ENCODE measurements around the gene RNF175. TPM values are rescaled to one million over a fixed set of nuclear protein-coding genes. Genes with fewer than 3 reads are reported as not detected.

Gene RNF175
- total RNA-seq, 4 donors from 2014 or later, result 0.10 to 1.9 (median 0.47) TPM; not detected in 1

DNA sequence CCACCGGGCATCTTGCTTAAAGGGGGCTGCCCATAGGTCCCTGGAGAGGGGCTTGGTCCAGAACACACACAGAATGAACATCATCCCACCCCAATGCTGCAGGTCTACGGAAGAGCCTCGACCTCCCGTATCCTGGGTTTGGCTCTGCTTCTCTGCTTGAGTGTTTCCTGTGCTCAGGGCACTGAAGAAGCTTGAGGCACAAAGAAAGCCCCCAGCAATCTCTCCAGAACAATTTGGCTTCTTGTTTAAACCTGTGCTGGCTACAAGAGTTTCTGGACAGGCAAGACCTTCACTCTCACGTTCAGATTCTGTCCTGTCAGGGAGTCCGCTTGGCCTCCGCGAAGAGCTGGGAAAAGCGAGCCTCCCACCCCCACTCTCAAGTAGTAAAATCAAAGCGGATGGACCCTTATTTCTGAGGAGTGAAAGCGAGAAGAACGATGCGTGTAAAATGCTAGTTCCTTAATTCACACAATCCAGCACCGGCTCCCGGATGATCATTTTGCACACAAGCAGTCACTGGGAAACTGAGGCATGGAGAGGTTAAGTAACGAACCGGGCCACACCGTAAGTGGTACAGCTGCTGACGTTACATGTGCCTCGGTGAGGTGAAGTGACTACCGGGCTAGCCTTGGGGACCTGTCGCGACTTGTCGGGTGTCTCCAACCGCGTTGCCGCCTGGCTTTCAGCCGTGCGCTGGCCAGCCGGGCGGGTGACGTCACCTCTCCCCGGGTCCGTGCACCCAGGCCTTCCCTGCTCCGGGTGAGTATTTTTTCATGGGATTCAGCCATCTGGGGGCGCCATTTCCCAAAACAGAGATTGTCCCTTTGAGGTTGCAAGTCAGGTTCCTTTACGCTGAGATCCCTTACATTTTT, 32.2 kb upstream of the RNF175 start:
- no peak overlapping the region for H3K4me3 ChIP-seq (ENCODE audit: low read depth, poor library complexity, severe bottlenecking)
- TF ChIP-seq, protein P1, sequence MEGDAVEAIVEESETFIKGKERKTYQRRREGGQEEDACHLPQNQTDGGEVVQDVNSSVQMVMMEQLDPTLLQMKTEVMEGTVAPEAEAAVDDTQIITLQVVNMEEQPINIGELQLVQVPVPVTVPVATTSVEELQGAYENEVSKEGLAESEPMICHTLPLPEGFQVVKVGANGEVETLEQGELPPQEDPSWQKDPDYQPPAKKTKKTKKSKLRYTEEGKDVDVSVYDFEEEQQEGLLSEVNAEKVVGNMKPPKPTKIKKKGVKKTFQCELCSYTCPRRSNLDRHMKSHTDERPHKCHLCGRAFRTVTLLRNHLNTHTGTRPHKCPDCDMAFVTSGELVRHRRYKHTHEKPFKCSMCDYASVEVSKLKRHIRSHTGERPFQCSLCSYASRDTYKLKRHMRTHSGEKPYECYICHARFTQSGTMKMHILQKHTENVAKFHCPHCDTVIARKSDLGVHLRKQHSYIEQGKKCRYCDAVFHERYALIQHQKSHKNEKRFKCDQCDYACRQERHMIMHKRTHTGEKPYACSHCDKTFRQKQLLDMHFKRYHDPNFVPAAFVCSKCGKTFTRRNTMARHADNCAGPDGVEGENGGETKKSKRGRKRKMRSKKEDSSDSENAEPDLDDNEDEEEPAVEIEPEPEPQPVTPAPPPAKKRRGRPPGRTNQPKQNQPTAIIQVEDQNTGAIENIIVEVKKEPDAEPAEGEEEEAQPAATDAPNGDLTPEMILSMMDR (IDR thresholded peaks at IDR 0.05), result no peak
- no peak for TF ChIP-seq POLR2A (IDR thresholded peaks at IDR 0.05)
- DNase-seq (ENCODE audit: low spot score in 2 of 2), result peak in 1 of 2 donors; percentile 89
- WGBS, 2 donors, result 7 to 12% methylated on average over 37 of the region's 37 CpGs
- intact Hi-C loops (cut with DNase I; ENCODE audit: low total_unique reads), result no loop called here

DNA sequence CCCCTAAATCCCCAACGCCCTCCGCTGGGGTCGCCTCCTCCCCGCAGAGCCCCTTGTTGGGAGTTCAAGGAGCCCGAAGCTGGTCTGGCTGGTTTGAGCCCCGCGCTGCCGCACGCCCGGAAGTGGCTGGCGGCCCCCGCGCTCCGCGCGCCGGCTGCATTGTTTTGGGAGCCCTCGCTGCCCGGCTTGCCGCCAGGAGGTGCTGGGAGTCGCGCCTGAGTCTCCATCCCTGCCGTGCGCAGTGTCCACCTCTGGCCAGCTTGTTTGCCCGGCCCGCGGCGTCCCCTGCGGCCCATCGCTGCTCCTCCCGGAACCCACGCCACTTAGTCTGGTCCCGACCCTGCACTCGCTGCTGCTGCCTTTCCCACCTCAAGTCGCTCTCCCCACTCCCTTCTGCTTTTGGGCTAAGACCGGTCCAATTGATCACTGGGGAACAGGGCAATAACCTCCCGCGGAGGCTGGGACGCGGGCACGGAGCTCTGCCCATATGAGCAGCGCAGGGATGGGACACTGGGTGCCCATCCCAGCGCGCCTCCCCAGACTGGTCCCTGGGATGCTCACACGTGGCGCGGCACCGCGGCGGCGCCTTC, 31.2 kb upstream of the RNF175 start:
- peak in 1 of 2 donors; percentile 85 for DNase-seq (ENCODE audit: low spot score in 2 of 2)
- intact Hi-C loops (cut with DNase I; ENCODE audit: low total_unique reads), result no loop called here
- 6 to 8% methylated on average over 19 to 47 of the region's 51 CpGs for whole genome bisulfite sequencing, 2 donors
- H3K4me3 ChIP-seq (ENCODE audit: low read depth, poor library complexity, severe bottlenecking), result no peak overlapping the region
- TF ChIP-seq, protein P1 (IDR thresholded peaks at IDR 0.05), result no peak
- TF ChIP-seq POLR2A (IDR thresholded peaks at IDR 0.05), result no peak

DNA sequence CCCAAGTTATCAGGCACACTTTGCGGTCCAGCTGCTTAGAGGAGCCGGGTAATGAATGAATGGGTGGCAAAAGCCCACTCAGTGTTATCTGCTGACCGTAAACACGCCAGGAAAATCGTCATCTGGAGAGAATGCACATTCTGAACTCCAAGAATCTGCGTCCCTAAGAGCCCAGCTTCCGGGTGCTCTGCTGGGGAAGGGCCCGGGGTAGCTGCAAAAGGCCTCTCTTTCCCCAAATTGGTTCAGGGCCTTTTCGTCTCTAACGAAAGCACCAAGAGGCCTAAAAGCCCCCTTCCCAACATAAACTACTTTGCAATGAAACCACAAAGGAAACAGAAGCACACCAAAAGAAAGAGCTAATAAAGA, 30.7 kb upstream of the RNF175 start:
- 53 to 54% methylated on average over 10 of the region's 10 CpGs for WGBS, 2 donors
- intact Hi-C loops (cut with DNase I; ENCODE audit: low total_unique reads), result no loop called here
- no peak for TF ChIP-seq POLR2A (IDR thresholded peaks at IDR 0.05)
- TF ChIP-seq, protein P1 (IDR thresholded peaks at IDR 0.05), result no peak
- DNase-seq (ENCODE audit: low spot score in 2 of 2), result no peak
- H3K4me3 ChIP-seq (ENCODE audit: low read depth, poor library complexity, severe bottlenecking), result no peak overlapping the region

DNA sequence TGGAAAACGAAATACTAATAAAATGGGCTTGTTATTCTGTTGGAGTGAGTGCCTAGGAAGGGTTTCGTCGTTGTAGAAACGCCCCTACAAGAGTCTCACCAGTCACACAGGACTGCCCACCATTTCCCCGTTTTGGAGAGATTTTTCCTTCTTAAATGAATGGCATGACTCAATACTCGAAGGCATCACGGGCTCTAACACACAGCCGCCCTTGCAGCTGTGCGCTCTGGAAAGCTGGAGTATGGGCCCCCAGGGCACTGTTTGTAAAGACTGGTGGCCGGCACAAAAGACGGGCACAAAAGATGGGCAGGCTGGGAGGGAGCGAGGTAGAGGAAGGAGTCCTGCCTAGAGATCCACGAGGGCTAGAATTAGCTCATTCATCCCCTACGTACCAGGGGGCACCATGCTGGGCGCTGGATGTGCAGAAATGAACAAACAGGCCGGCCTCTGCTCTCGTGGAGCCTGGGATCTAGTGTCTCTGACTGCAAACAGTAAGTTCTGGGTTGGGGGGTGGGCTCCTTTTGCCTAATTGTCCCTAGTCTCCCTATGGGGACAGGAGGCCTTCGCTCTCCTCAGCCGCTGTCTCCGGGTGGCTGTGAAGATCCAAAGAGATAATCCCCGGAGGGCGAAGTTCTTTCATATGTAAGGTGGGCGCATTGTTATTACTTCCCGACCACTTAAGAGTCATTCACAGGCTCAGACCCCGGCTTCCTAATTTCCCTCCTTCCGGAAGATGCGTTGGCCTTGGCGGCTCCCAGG, 30.1 kb upstream of the RNF175 start:
- TF ChIP-seq POLR2A (IDR thresholded peaks at IDR 0.05), result no peak
- TF ChIP-seq, protein P1 (IDR thresholded peaks at IDR 0.05), result no peak
- intact Hi-C loops (cut with DNase I; ENCODE audit: low total_unique reads), result no loop called here
- WGBS, 2 donors, result 41 to 42% methylated on average over 28 of the region's 28 CpGs
- H3K4me3 ChIP-seq (ENCODE audit: low read depth, poor library complexity, severe bottlenecking), result no peak overlapping the region
- no peak for DNase-seq (ENCODE audit: low spot score in 2 of 2)

DNA sequence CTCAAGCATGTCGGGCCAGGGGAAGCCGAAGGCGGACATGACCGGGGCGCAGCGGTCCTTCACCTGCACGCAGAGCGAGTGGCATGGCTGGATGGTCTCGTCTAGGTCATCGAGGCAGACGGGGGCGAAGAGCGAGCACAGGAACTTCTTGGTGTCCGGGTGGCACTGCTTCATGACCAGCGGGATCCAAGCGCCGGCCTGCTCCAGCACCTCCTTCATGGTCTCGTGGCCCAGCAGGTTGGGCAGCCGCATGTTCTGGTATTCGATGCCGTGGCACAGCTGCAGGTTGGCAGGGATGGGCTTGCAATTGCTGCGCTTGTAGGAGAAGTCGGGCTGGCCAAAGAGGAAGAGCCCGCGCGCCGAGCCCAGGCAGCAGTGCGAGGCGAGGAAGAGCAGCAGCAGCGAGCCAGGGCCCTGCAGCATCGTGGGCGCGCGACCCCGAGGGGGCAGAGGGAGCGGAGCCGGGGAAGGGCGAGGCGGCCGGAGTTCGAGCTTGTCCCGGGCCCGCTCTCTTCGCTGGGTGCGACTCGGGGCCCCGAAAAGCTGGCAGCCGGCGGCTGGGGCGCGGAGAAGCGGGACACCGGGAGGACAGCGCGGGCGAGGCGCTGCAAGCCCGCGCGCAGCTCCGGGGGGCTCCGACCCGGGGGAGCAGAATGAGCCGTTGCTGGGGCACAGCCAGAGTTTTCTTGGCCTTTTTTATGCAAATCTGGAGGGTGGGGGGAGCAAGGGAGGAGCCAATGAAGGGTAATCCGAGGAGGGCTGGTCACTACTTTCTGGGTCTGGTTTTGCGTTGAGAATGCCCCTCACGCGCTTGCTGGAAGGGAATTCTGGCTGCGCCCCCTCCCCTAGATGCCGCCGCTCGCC, 28.8 kb upstream of the RNF175 start, which contains the start of gene SFRP2:
Gene SFRP2, minus strand, starts transcription at position 671 of the 864 bp plus-strand sequence. Its CDS starts 248 bp downstream, at position 423.
- TF ChIP-seq, protein P1 (IDR thresholded peaks at IDR 0.05), result no peak
- no peak for TF ChIP-seq POLR2A (IDR thresholded peaks at IDR 0.05)
- peak within 1 kb of the TSS; percentile 17 for H3K4me3 ChIP-seq (ENCODE audit: low read depth, poor library complexity, severe bottlenecking)
- DNase-seq (ENCODE audit: low spot score in 2 of 2), result peak in 1 of 2 donors; percentile 82
- 1 to 2% methylated on average over 44 of the region's 72 CpGs for WGBS, 2 donors
- intact Hi-C loops (cut with DNase I; ENCODE audit: low total_unique reads), result no loop called here

All from lower leg skin (tissue), 4 donors.